Duodenal mucosa (tissue), 2 donors: ENCODE measurements around the gene SPATS2L.

Experiments used
- H3K27ac ChIP-seq: one replicate; pipeline ENCODE4 v1.7.0; 2013; ENCODE audit warnings: low read depth, low read length
- H3K27me3 ChIP-seq, 2 donors: one replicate each; pipeline ENCODE4 v1.7.0; 2013; ENCODE audit warnings: low read length in 2 of 2, control low read depth in 1 of 2; ENCODE audit not compliant: insufficient read depth in 2 of 2, control insufficient read depth in 1 of 2
- H3K36me3 ChIP-seq, 2 donors: one replicate each; pipeline ENCODE4 v1.7.0; 2013; ENCODE audit warnings: low read length in 2 of 2, control low read depth in 1 of 2; ENCODE audit not compliant: insufficient read depth in 2 of 2, control insufficient read depth in 1 of 2
- H3K4me1 ChIP-seq, 2 donors: one replicate each; pipeline ENCODE4 v1.7.0; 2013; ENCODE audit warnings: low read length in 2 of 2, control low read depth in 1 of 2; ENCODE audit not compliant: insufficient read depth in 2 of 2, control insufficient read depth in 1 of 2
- H3K4me3 ChIP-seq, 2 donors: one replicate each; pipeline ENCODE4 v1.7.0; 2013; ENCODE audit warnings: low read length in 2 of 2, low read depth in 1 of 2
- H3K9ac ChIP-seq, 2 donors: one replicate each; pipeline ENCODE4 v1.7.0; 2013; ENCODE audit warnings: low read length in 2 of 2, low read depth in 1 of 2
- H3K9me3 ChIP-seq, 2 donors: one replicate each; pipeline ENCODE4 v1.7.0; 2013; ENCODE audit warnings: low read length in 2 of 2, control low read depth in 1 of 2; ENCODE audit not compliant: control insufficient read depth in 1 of 2

Gene SPATS2L

DNA sequence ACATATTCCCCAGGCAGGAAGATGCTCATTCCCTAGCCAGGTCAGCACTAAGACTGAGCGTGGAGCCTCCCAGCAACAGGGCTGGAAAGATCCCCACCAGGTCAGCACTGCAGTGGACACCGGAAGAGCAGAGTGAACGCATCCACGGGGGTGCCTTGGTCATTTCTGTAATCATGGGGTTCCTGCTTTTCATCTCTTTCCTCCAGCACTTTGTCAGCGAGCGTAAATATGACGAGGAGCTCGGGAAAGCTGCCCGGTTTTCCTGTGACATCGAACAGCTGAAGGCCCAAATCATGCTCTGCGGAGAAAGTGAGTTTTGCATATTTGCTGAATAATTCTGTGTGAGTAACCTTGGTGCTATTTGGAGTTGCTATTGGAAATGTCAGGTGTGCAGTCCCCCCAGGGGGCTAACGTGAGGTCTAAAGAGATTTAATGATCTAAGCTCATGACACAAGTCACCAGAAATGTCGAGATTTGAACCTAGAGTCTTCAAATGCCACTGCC is 163.3 kb downstream of the SPATS2L start:
- H3K9ac ChIP-seq = no peak overlapping the region
- H3K36me3 ChIP-seq = peaks cover 35 to 66% of the 10 kb centered on the region in 2 donors
- H3K4me1 ChIP-seq = peaks cover 0 to 2% of the 10 kb centered on the region in 2 donors
- no peaks in the 10 kb centered on the region for H3K27me3 ChIP-seq
- no peak overlapping the region for H3K4me3 ChIP-seq
- no peaks in the 10 kb centered on the region for H3K9me3 ChIP-seq
- H3K27ac ChIP-seq = no peak overlapping the region

GRCh38 chr2:200470230-200470629 is 163.7 kb downstream of the SPATS2L start:
- no peaks in the 10 kb centered on the region for H3K9me3 ChIP-seq
- peaks cover 37 to 68% of the 10 kb centered on the region in 2 donors for H3K36me3 ChIP-seq
- no peak overlapping the region for H3K9ac ChIP-seq
- no peaks in the 10 kb centered on the region for H3K27me3 ChIP-seq
- peaks cover 0 to 2% of the 10 kb centered on the region in 2 donors for H3K4me1 ChIP-seq
- no peak overlapping the region for H3K27ac ChIP-seq
- no peak overlapping the region for H3K4me3 ChIP-seq

DNA sequence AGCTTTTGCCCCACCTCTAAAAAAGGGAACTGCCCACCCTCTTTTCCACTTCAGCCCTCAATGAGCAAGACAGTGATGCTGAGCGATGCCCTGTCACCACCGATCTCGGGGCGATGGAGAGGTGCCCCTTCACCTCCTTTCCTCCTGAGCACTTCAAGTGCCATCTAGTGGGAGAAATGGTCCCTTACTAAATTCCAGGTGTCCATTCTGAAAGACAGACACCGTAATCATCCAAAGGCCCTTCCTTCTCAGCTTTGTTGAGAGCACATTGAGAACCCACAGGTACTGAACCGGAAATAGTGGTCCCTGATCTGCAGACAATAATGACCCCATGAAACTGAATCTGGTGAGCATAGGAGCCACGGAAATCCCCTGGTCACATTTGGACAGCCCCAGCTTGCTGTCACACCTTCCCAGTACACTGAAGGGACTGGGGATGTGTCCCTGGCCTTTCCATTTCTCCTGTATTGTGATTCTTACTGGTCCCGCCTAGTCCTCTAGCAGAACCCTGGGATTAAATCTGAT is 164.9 kb downstream of the SPATS2L start:
- Histone ChIP-seq H3K4me3 (no peak overlapping the region), H3K4me1 (peaks cover 0 to 2% of the 10 kb centered on the region in 2 donors), H3K9me3 (no peaks in the 10 kb centered on the region), H3K27ac (no peak overlapping the region), H3K9ac (no peak overlapping the region), H3K36me3 (peaks cover 32 to 75% of the 10 kb centered on the region in 2 donors), H3K27me3 (no peaks in the 10 kb centered on the region)

GRCh38 chr2:200471928-200472645 is 165.6 kb downstream of the SPATS2L start:
- Histone ChIP-seq H3K9ac (no peak overlapping the region), H3K36me3 (peaks cover 31 to 76% of the 10 kb centered on the region in 2 donors), H3K4me3 (no peak overlapping the region), H3K4me1 (peaks cover 0 to 2% of the 10 kb centered on the region in 2 donors), H3K9me3 (no peaks in the 10 kb centered on the region), H3K27me3 (no peaks in the 10 kb centered on the region), H3K27ac (no peak overlapping the region)

GRCh38 chr2:200472853-200473464 is 166.5 kb downstream of the SPATS2L start:
- no peak overlapping the region for H3K4me3 ChIP-seq
- peaks cover 0 to 2% of the 10 kb centered on the region in 2 donors for H3K4me1 ChIP-seq
- no peaks in the 10 kb centered on the region for H3K27me3 ChIP-seq
- no peaks in the 10 kb centered on the region for H3K9me3 ChIP-seq
- H3K9ac ChIP-seq = no peak overlapping the region
- H3K36me3 ChIP-seq = peaks cover 29 to 73% of the 10 kb centered on the region in 2 donors
- no peak overlapping the region for H3K27ac ChIP-seq

GRCh38 chr2:200475795-200476194 is 169.3 kb downstream of the SPATS2L start:
- Histone ChIP-seq H3K4me1 (peaks cover 0 to 2% of the 10 kb centered on the region in 2 donors), H3K36me3 (peaks cover 21 to 60% of the 10 kb centered on the region in 2 donors), H3K27me3 (no peaks in the 10 kb centered on the region), H3K9me3 (no peaks in the 10 kb centered on the region), H3K9ac (no peak overlapping the region), H3K4me3 (no peak overlapping the region), H3K27ac (no peak overlapping the region)

DNA sequence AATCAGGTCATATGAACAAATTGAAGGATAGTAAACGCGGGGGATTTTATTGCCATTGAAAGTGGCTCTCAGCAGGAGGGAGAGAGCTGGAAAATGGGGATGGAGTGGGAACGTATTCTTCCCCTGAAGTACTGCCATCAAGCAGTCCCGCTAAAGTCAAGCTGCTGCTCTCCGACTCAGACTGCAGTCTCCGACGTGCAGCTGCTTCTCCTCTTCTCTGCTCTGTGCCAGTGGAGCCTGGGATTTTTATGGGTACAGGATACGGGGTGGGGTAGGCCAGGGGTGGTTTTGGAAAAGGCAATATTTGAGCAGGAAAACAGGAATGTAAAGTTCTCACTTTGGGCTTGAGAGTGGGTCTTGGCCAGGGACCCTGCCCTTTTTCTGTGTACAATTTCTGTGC is 170.3 kb downstream of the SPATS2L start:
- Histone ChIP-seq H3K27me3 (no peaks in the 10 kb centered on the region), H3K9me3 (no peaks in the 10 kb centered on the region), H3K9ac (no peak overlapping the region), H3K36me3 (peaks cover 21 to 55% of the 10 kb centered on the region in 2 donors), H3K27ac (no peak overlapping the region), H3K4me1 (no peaks in the 10 kb centered on the region), H3K4me3 (no peak overlapping the region)

- H3K9me3 ChIP-seq = no peaks in the 10 kb centered on the region
- no peak overlapping the region for H3K27ac ChIP-seq
- H3K4me3 ChIP-seq = no peak overlapping the region
- no peaks in the 10 kb centered on the region for H3K4me1 ChIP-seq
- peaks cover 15 to 48% of the 10 kb centered on the region in 2 donors for H3K36me3 ChIP-seq
- no peaks in the 10 kb centered on the region for H3K27me3 ChIP-seq
- no peak overlapping the region for H3K9ac ChIP-seq
Observed at GRCh38 chr2:200477667-200478131, 171.2 kb downstream of the SPATS2L start.

DNA sequence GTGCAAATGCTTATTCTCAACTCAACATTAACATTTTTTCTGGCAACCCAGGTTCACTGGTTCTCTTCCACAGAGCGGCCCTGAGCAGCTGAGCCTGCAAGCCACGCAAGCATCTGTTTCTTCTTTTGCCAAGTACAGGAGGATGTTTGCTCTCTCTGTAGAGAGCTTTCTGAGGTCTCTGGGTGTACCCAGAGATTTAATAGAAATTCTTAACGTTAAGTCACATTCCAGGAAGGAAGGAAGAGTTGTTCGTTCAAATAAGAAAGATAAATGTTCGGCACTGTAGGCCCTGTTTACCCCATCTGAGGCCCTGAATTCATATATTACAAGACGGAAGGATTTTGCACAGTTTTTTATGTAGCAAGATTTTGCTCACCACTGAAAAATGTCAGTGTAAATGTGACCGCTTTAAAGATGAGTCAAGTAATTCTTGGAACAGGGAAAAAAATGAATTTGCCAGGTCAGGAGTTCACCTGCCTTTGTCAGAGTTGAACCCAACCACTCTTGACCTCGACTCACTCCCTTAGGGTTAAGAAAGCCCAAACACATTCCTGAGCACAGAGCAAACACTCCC is 173.3 kb downstream of the SPATS2L start:
- H3K27ac ChIP-seq = no peak overlapping the region
- H3K9ac ChIP-seq = no peak overlapping the region
- H3K9me3 ChIP-seq = no peaks in the 10 kb centered on the region
- H3K27me3 ChIP-seq = no peaks in the 10 kb centered on the region
- H3K4me1 ChIP-seq = peaks cover 0 to 9% of the 10 kb centered on the region in 2 donors
- peaks cover 6 to 35% of the 10 kb centered on the region in 2 donors for H3K36me3 ChIP-seq
- no peak overlapping the region for H3K4me3 ChIP-seq

GRCh38 chr2:200482194-200482593 is 175.7 kb downstream of the SPATS2L start:
- Histone ChIP-seq H3K9me3 (no peaks in the 10 kb centered on the region), H3K27me3 (no peaks in the 10 kb centered on the region), H3K9ac (no peak overlapping the region), H3K4me3 (no peak overlapping the region), H3K36me3 (peaks cover 4 to 18% of the 10 kb centered on the region in 2 donors), H3K27ac (no peak overlapping the region), H3K4me1 (peaks cover 0 to 9% of the 10 kb centered on the region in 2 donors)
